Vagina (tissue), 2 donors: Measurements from ENCODE around the gene RAPGEF6. TPM values are rescaled to one million over a fixed set of nuclear protein-coding genes. Genes with fewer than 3 reads are reported as not detected.
"Not testable (repeated sequence)": the region's sequence is repeated elsewhere in the genome, so short reads cannot be mapped to it uniquely, and the experiment has no call there.

Experiments used
- DNase-seq, 2 donors: peaks; one replicate each; pipeline ENCODE4 v3.0.0-alpha.2; 2017; ENCODE audit errors: extremely low spot score in 2 of 2
- H3K27ac ChIP-seq: fragments of 200-600 bp; sonication (generic); one replicate; pipeline ENCODE4 v1.5.1; 2019
- H3K27me3 ChIP-seq: fragments of 200-600 bp; sonication (generic); one replicate; pipeline ENCODE4 v1.5.1; 2019
- H3K36me3 ChIP-seq, 2 donors: fragments of 200-600 bp; sonication (generic); one replicate each; pipeline ENCODE4 v1.5.1; 2017 to 2019
- H3K4me1 ChIP-seq: fragments of 200-600 bp; sonication (generic); one replicate; pipeline ENCODE4 v1.5.1; 2019
- H3K4me3 ChIP-seq, 2 donors: fragments of 200-600 bp; sonication (generic); 1 replicate in 1 of 2; 2 replicates in 1 of 2; pipeline ENCODE4 v1.5.1; 2016 to 2019
- H3K9me3 ChIP-seq: fragments of 200-600 bp; sonication (generic); one replicate; pipeline ENCODE4 v1.5.1; 2019
- CTCF ChIP-seq, 3 experiments: fragments of 450-650 bp in 2 of 3; fragments of 200-600 bp in 1 of 3; sonication (generic) in 1 of 3; IDR thresholded peaks; one replicate each; pipeline ENCODE4 v1.5.1; 2017 to 2019; ENCODE audit warnings: antibody characterized with exemption in 3 of 3, mild to moderate bottlenecking in 2 of 3, moderate library complexity in 2 of 3
- POLR2A ChIP-seq, 2 donors: fragments of 450-650 bp; IDR thresholded peaks; one replicate each; pipeline ENCODE4 v1.6.1; 2017; ENCODE audit warnings: antibody characterized with exemption in 2 of 2, mild to moderate bottlenecking in 2 of 2, moderate library complexity in 2 of 2
- POLR2AphosphoS5 ChIP-seq, 2 donors: sonication (generic); formaldehyde crosslinking; IDR thresholded peaks; one replicate each; pipeline ENCODE4 v1.9.0; 2017; ENCODE audit warnings: antibody characterized with exemption in 2 of 2, mild to moderate bottlenecking in 2 of 2, low read depth in 1 of 2; ENCODE audit not compliant: insufficient read depth in 1 of 2
- intact Hi-C: fragments of 100-400 bp; cut with DNase I; formaldehyde crosslinking; loops from one replicate; pipeline ENCODE4 v1.15.1; 2023
- total RNA-seq: library from RNA; depleted of rRNA; stranded (reverse); fragments of >200 nt; gene quantifications from one replicate; pipeline ENCODE4 v1.2.3, GENCODE V29; 2016

RAPGEF6 gene
- total RNA-seq, 1 donor from 2014 or later = 19.2 TPM

- TF ChIP-seq CTCF (IDR thresholded peaks at IDR 0.05) = no peak
- no peak for TF ChIP-seq POLR2A (IDR thresholded peaks at IDR 0.05)
- no peak for TF ChIP-seq POLR2AphosphoS5 (IDR thresholded peaks at IDR 0.05; ENCODE audit: insufficient read depth in 1 of 2, low read depth in 1 of 2)
- no peaks in the 10 kb centered on the region for H3K36me3 ChIP-seq
These were observed 146.6 kb downstream of the RAPGEF6 start for GRCh38 chr5:131488463-131488862.

GRCh38 chr5:131487371-131487770 is 147.7 kb downstream of the RAPGEF6 start:
- DNase-seq, H3K4me1 ChIP-seq, H3K4me3 ChIP-seq, H3K27me3 ChIP-seq, H3K9me3 ChIP-seq, H3K36me3 ChIP-seq, H3K27ac ChIP-seq, intact Hi-C loops: not testable (repeated sequence)

More at GRCh38 chr5:131488463-131488862, 146.6 kb downstream of the RAPGEF6 start:
- DNase-seq = no peak
- Histone ChIP-seq H3K4me1 (no peaks in the 10 kb centered on the region), H3K4me3 (no peak overlapping the region), H3K27me3 (no peaks in the 10 kb centered on the region), H3K27ac (no peak overlapping the region), H3K9me3 (no peaks in the 10 kb centered on the region)
- intact Hi-C loops = no loop called here

GRCh38 chr5:131482617-131483016 is 152.4 kb downstream of the RAPGEF6 start:
- Histone ChIP-seq H3K4me3 (no peak overlapping the region), H3K27me3 (no peaks in the 10 kb centered on the region), H3K4me1 (no peaks in the 10 kb centered on the region), H3K36me3 (peaks cover 0 to 5% of the 10 kb centered on the region in 2 donors), H3K27ac (no peak overlapping the region), H3K9me3 (no peaks in the 10 kb centered on the region)
- intact Hi-C loops = no loop called here
- TF ChIP-seq POLR2AphosphoS5 (IDR thresholded peaks at IDR 0.05; ENCODE audit: insufficient read depth in 1 of 2, low read depth in 1 of 2) = no peak
- TF ChIP-seq CTCF (IDR thresholded peaks at IDR 0.05) = no peak
- TF ChIP-seq POLR2A (IDR thresholded peaks at IDR 0.05) = no peak
- no peak for DNase-seq

- no peaks in the 10 kb centered on the region for H3K27me3 ChIP-seq
- TF ChIP-seq POLR2A (IDR thresholded peaks at IDR 0.05) (no peak), POLR2AphosphoS5 (IDR thresholded peaks at IDR 0.05; ENCODE audit: insufficient read depth in 1 of 2, low read depth in 1 of 2) (no peak), CTCF (IDR thresholded peaks at IDR 0.05) (no peak)
- H3K4me3 ChIP-seq = no peak overlapping the region
- H3K36me3 ChIP-seq = peaks cover 0 to 5% of the 10 kb centered on the region in 2 donors
- intact Hi-C loops = no loop called here
- DNase-seq = no peak
- no peaks in the 10 kb centered on the region for H3K4me1 ChIP-seq
- H3K27ac ChIP-seq = no peak overlapping the region
- H3K9me3 ChIP-seq = no peaks in the 10 kb centered on the region
These were observed 153.5 kb downstream of the RAPGEF6 start for GRCh38 chr5:131481569-131481968.

GRCh38 chr5:131475541-131475941 is 159.5 kb downstream of the RAPGEF6 start:
- H3K27me3 ChIP-seq = no peaks in the 10 kb centered on the region
- intact Hi-C loops = no loop called here
- no peak overlapping the region for H3K27ac ChIP-seq
- DNase-seq = no peak
- H3K9me3 ChIP-seq = no peaks in the 10 kb centered on the region
- TF ChIP-seq POLR2AphosphoS5 (IDR thresholded peaks at IDR 0.05; ENCODE audit: insufficient read depth in 1 of 2, low read depth in 1 of 2) (no peak), CTCF (IDR thresholded peaks at IDR 0.05) (no peak), POLR2A (IDR thresholded peaks at IDR 0.05) (no peak)
- H3K36me3 ChIP-seq = peaks cover 0 to 4% of the 10 kb centered on the region in 2 donors
- H3K4me3 ChIP-seq = no peak overlapping the region
- H3K4me1 ChIP-seq = no peaks in the 10 kb centered on the region

GRCh38 chr5:131473731-131474130 is 161.3 kb downstream of the RAPGEF6 start:
- Histone ChIP-seq H3K4me3 (no peak overlapping the region), H3K27me3 (no peaks in the 10 kb centered on the region), H3K4me1 (no peaks in the 10 kb centered on the region), H3K9me3 (no peaks in the 10 kb centered on the region), H3K36me3 (peaks cover 0 to 4% of the 10 kb centered on the region in 2 donors), H3K27ac (no peak overlapping the region)
- intact Hi-C loops = no loop called here
- TF ChIP-seq POLR2A (IDR thresholded peaks at IDR 0.05) = no peak
- no peak for TF ChIP-seq POLR2AphosphoS5 (IDR thresholded peaks at IDR 0.05; ENCODE audit: insufficient read depth in 1 of 2, low read depth in 1 of 2)
- no peak for TF ChIP-seq CTCF (IDR thresholded peaks at IDR 0.05)
- DNase-seq = no peak
